ENCODE measurements around the gene KLHDC4. TPM values are rescaled to one million over a fixed set of nuclear protein-coding genes. Genes with fewer than 3 reads are reported as not detected.
"Not testable (repeated sequence)": the region's sequence is repeated elsewhere in the genome, so short reads cannot be mapped to it uniquely, and the experiment has no call there.

KLHDC4 gene
- total RNA-seq: 100 to 1,000 TPM in 2 of 5 donors, 10 to 100 TPM in 3; 25.5 to 119 (median 69.4) TPM
- polyA plus RNA-seq: 10 to 100 TPM; 28.5 to 37.8 (median 33.9) TPM
- long read RNA-seq, donor 1, full-length matches to known transcripts: 2 of 2 reads
- long read RNA-seq, donor 1, partial matches to known transcripts: 0 of 2 reads
- long read RNA-seq, donor 1, other reads (novel, unspliced or antisense): 0 of 2 reads
- long read RNA-seq, donor 2, full-length matches to known transcripts: 6 of 6 reads
- long read RNA-seq, donor 2, partial matches to known transcripts: 0 of 6 reads
- long read RNA-seq, donor 2, other reads (novel, unspliced or antisense): 0 of 6 reads
- long read RNA-seq, donor 3, full-length matches to known transcripts: 2 of 2 reads
- long read RNA-seq, donor 3, partial matches to known transcripts: 0 of 2 reads
- long read RNA-seq, donor 3, other reads (novel, unspliced or antisense): 0 of 2 reads
- long read RNA-seq, donor 4: 0 reads
- long read RNA-seq, donor 5, full-length matches to known transcripts: 4 of 4 reads
- long read RNA-seq, donor 5, partial matches to known transcripts: 0 of 4 reads
- long read RNA-seq, donor 5, other reads (novel, unspliced or antisense): 0 of 4 reads
- long read RNA-seq, donor 6, full-length matches to known transcripts: 14 of 14 reads
- long read RNA-seq, donor 6, partial matches to known transcripts: 0 of 14 reads
- long read RNA-seq, donor 6, other reads (novel, unspliced or antisense): 0 of 14 reads
- long read RNA-seq, donor 7, full-length matches to known transcripts: 1 of 1 reads
- long read RNA-seq, donor 7, partial matches to known transcripts: 0 of 1 reads
- long read RNA-seq, donor 7, other reads (novel, unspliced or antisense): 0 of 1 reads
- long read RNA-seq, donor 8, full-length matches to known transcripts: 4 of 4 reads
- long read RNA-seq, donor 8, partial matches to known transcripts: 0 of 4 reads
- long read RNA-seq, donor 8, other reads (novel, unspliced or antisense): 0 of 4 reads
- long read RNA-seq, donor 9, full-length matches to known transcripts: 3 of 3 reads
- long read RNA-seq, donor 9, partial matches to known transcripts: 0 of 3 reads
- long read RNA-seq, donor 9, other reads (novel, unspliced or antisense): 0 of 3 reads
- long read RNA-seq, donor 10, full-length matches to known transcripts: 2 of 2 reads
- long read RNA-seq, donor 10, partial matches to known transcripts: 0 of 2 reads
- long read RNA-seq, donor 10, other reads (novel, unspliced or antisense): 0 of 2 reads

- 0 to 1% (median 1%) methylated on average over 38 to 60 of the region's 60 CpGs for WGBS, 5 donors
- Histone ChIP-seq H3K27me3 (no peaks in the 10 kb centered on the region), H3K9me3 (no peaks in the 10 kb centered on the region), H3K4me1 (peaks cover 14 to 44% (median 29%) of the 10 kb centered on the region in 4 donors), H3K36me3 (peaks cover 4 to 33% (median 30%) of the 10 kb centered on the region in 4 donors), H3K27ac (peak within 1 kb of the TSS; percentile 91 to 98 (median 93)), H3K4me3 (peak within 1 kb of the TSS; percentile 90 to 99 (median 96))
- intact Hi-C loops (cut with DNase I; ENCODE audit: low total_unique reads): no loop called here
- DNase-seq: peak; percentile 93 to 97
- TF ChIP-seq POLR2A (IDR thresholded peaks at IDR 0.05): peak in 2 of 4 donors; percentile 52 to 64
- TF ChIP-seq POLR2AphosphoS5 (IDR thresholded peaks at IDR 0.05): peak; percentile 70 to 92 (median 89)
- no peak for TF ChIP-seq CTCF (IDR thresholded peaks at IDR 0.05)
Measured at GRCh38 chr16:87765776-87766484, at the start of gene KLHDC4. KLHDC4 (minus strand) TSS chr16:87765986; CDS start chr16:87765890, 96 bp downstream.

GRCh38 chr16:87815567-87815966, 49.8 kb upstream of the KLHDC4 start:
- TF ChIP-seq EP300 (IDR thresholded peaks at IDR 0.05) (no peak), CTCF (IDR thresholded peaks at IDR 0.05) (no peak), POLR2A (IDR thresholded peaks at IDR 0.05) (no peak), POLR2AphosphoS5 (IDR thresholded peaks at IDR 0.05) (no peak)
- H3K27me3 ChIP-seq: no peaks in the 10 kb centered on the region
- peaks cover 5 to 26% (median 22%) of the 10 kb centered on the region in 4 donors for H3K9me3 ChIP-seq
- no peaks in the 10 kb centered on the region for H3K4me1 ChIP-seq
- no peak overlapping the region for H3K4me3 ChIP-seq
- no peak overlapping the region for H3K27ac ChIP-seq
- 55 to 68% (median 57%) methylated on average over 2 to 5 of the region's 5 CpGs for WGBS, 5 donors
- no peaks in the 10 kb centered on the region for H3K36me3 ChIP-seq
- no peak for DNase-seq
- intact Hi-C loops (cut with DNase I; ENCODE audit: low total_unique reads): no loop called here

- Histone ChIP-seq H3K4me3 (no peak overlapping the region), H3K27ac (no peak overlapping the region), H3K9me3 (peaks cover 0 to 10% (median 9%) of the 10 kb centered on the region in 4 donors), H3K4me1 (peaks cover 2 to 7% (median 4%) of the 10 kb centered on the region in 4 donors), H3K27me3 (no peaks in the 10 kb centered on the region), H3K36me3 (no peaks in the 10 kb centered on the region)
- intact Hi-C loops (cut with DNase I; ENCODE audit: low total_unique reads): no loop called here
- DNase-seq: peak in 1 of 2 donors; percentile 64
- TF ChIP-seq CTCF (IDR thresholded peaks at IDR 0.05) (peak in 1 of 7 experiments; percentile 11), POLR2AphosphoS5 (IDR thresholded peaks at IDR 0.05) (no peak)
- WGBS, 5 donors: 22 to 47% (median 38%) methylated on average over 9 to 10 of the region's 10 CpGs
Measured at GRCh38 chr16:87812200-87812656, 46.4 kb upstream of the KLHDC4 start.

GRCh38 chr16:87811454-87811853, 45.7 kb upstream of the KLHDC4 start:
- peaks cover 10 to 15% (median 12%) of the 10 kb centered on the region in 4 donors for H3K4me1 ChIP-seq
- H3K9me3 ChIP-seq; H3K36me3 ChIP-seq; H3K27ac ChIP-seq; DNase-seq; intact Hi-C loops (cut with DNase I; ENCODE audit: low total_unique reads); H3K27me3 ChIP-seq; H3K4me3 ChIP-seq: not testable (repeated sequence)
- WGBS, 5 donors: 50 to 69% (median 55%) methylated on average over 1 of the region's 1 CpG
